T47D (cell line): ENCODE measurements around the gene MTA2.

Experiments used
- DNase-seq, 2 experiments: peaks; one replicate each; pipeline versions ENCODE4 v3.0.0 to v3.0.0-alpha.2; 2011 to 2012; ENCODE audit warnings: low read depth in 1 of 2, low spot score in 1 of 2
- JUND ChIP-seq: IDR thresholded peaks from 2 replicates; pipeline ENCODE4 v1.6.1; 2012; ENCODE audit warnings: low read depth
- in situ Hi-C: cut with HindIII; loops from 2 replicates; pipeline ENCODE4 v1.10.0; 2016; ENCODE audit warnings: low sequenced_read_pairs, low pct_unique_long_range_greater_than_20kb

The MTA2 gene

DNA sequence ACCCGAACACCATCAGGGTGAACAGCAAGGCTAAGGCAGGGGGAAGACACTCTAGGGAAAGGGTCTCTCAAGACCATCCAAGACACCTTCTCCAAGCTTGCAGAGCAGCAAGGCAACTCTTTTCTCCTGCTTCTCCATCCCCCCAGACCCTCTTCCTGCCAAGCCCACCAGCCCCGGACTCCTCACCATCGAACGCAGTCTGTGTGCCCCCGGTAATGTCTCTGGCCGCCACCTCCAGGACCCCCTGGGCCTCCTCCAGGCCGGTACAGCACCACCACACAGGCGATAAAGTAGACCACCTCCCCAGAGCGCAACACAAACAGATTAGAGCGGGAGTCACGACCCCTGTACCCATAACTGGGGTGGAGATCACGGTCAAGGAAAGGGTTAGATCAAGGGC, 7.1 kb upstream of the MTA2 start:
- TF ChIP-seq JUND: no peak
- in situ Hi-C loops: no loop called here

DNA sequence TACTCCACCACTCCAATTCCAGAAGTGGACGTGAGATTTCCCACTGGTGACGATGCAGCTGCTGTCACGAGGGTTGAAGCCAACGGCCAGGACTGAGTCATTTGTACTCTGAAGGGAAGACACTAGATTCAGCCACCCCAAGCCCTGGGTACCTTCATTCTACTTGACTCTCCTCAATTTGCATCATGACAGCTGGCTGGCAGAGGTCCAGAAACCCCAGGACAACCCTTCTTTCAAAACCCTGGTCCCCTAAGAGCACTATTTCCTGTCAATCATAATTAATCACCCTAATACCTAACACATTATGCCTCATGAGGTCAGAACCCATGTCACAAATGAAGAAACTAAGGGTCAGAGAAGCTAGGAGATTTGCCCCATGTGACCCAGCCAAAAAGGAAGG, 6.0 kb upstream of the MTA2 start:
- no peak for TF ChIP-seq JUND
- in situ Hi-C loops: no loop called here
- no peak for DNase-seq

More for the DNA sequence above, 7.1 kb upstream of the MTA2 start:
- DNase-seq: no peak

DNA sequence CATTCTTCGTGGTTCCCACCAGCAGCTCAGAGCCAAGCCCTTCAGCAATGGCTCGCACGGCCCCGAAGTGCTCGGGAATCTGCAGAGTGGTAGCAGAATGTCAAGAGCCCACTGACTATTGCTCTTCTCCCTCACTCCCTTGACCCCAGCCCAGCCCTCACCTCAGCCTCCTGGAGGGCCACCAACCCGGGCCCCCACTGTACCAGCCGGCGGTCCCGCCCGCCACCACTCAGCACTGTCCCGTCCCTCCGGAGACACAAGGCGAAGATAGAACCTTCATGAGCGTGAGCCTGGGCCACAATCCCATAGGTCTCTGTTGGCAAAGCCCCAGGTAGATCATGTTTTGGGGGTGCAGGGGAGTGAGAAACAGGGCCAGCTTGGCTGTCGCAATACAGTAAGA, 4.2 kb upstream of the MTA2 start:
- in situ Hi-C loops: no loop called here
- no peak for DNase-seq
- no peak for TF ChIP-seq JUND

DNA sequence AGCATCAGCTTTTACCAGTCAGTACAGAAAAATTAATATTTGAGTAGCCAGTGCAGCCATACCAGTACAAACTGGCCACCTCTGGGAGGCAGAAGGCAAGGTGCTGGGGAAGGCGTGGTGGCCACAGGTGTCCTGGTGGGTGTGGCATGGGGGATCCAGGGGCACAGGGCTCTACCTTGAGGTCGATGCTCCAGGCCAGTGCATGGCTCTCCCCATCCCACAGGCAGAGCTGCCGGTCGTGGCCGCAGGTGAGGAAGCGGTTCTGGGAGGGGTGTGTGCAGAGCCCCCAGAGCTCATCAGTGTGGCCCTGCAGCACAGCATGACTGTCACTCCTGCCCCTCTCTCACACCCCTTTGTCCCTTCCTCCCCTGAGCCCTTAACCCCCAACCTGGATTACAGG, 3.8 kb upstream of the MTA2 start:
- no peak for TF ChIP-seq JUND
- no peak for DNase-seq
- in situ Hi-C loops: no loop called here

DNA sequence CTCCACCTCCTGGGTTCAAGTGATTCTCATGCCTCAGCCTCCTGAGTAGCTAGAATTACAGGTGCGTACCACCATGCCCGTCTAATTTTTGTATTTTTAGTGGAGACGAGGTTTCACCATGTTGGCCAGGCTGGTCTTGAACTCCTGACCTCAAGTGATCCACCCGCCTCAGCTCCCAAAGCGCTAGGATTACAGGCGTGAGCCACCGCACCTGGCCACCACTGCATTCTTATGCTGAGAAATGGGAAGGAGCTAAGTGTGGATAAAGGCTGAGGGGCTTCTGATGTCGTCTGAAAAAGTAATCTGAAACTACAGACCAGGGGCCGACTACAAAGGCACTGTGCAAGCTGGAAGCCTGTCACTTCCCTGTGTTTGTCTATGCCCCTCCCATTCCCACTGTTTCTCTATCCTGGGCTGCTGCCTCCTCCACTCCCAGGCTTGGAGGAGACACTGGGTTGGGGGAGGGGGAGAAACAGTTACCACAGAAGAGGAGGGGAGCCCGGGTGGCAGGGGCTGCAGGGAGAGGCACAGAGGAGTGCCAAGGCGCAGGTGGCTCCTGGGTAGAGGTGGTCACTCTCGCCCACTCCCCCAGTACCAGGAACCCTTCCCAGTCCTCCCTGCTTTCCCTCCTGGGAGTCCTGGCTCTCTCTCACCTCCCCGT, 2.9 kb upstream of the MTA2 start:
- TF ChIP-seq JUND: no peak
- in situ Hi-C loops: no loop called here
- DNase-seq: no peak

DNA sequence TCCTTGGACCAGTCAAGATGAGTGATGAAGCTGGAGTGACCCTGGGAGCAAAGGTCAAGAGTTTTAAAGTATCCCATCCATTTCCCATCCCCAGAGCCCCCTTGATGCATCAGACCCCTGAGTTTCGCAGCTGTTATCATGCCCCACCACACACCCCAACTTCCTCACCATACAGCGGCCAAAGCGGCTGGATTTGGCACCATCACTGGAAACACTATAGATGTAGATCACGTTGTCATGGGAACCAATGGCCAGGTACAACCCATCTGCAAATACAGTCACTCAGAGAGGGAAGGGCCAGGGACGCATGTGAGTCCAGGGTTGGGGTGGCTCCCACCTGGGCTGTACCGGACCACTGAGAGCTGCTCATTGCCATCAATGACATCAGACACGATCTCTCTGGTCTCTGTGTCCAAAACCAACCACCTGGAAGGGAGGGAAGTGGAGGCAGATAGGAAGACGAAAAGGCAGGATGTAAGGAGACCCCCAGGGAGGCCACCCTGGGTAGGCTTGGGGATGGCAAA, 2.2 kb upstream of the MTA2 start:
- in situ Hi-C loops: no loop called here
- peak in 1 of 2 experiments; percentile 35 for DNase-seq
- no peak for TF ChIP-seq JUND

DNA sequence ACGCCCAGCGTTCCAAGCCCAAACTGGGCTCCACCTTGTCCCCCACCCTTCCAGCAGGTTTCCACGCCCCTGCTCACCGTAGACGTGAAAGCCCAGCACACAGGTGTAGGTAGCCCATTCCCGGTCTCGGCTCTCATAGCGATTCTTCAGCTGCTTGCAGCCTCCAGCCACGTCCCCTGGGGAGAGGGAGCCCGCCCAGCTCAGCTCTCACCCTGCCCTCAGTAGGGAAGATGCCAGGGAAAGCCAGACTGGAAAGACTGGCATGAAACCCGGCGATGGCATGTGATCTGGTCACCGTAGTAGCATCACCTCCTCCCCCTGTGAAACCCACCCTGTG, 1.4 kb upstream of the MTA2 start:
- TF ChIP-seq JUND: no peak
- in situ Hi-C loops: no loop called here
- DNase-seq: no peak

DNA sequence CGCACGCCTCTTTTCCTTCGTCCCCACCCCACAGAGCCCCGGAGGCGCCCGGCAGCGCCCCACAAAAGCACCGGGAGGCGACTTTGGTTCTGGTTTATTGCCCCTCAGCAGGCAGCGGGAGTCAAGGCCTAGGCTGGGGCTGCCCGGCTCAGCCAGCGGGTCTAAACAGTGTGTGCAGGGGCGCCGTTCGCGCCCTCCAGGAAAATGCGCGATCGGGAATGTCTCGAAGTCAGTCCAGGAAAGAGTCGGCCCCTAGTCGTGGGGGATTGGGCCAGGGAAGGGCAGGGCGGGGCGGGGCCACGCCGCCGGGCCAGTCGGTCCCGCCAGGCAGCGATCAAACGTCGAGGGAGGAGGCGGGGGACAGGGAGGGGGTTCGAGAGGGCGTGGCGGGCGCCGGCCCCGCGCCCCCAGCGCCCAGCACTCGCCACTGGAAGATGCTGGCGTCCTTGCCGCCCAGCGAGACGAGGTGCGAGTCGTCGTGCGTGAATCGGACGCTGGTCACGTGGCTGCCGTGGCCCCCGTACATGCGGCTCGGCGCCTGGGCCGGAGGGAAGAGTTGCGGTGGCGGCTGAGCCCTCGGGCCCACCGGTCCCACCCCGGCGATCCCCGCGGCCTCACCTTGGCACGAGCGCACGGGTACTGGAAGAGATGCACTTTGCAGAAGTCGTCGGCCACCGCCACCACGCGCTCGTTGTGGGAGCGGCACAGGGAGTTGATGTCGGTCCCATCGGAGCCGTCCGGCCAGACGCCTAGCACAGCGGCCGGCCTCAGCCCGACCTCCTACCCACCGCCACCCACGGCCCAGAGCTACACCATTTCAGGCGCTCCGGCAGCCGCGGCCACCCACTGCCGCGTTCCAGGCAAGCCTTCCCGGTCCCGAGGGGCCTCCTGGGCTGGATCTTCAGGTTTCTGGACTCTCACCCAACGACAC, 741 bp upstream of the MTA2 start:
- in situ Hi-C loops: no loop called here
- no peak for DNase-seq
- no peak for TF ChIP-seq JUND

DNA sequence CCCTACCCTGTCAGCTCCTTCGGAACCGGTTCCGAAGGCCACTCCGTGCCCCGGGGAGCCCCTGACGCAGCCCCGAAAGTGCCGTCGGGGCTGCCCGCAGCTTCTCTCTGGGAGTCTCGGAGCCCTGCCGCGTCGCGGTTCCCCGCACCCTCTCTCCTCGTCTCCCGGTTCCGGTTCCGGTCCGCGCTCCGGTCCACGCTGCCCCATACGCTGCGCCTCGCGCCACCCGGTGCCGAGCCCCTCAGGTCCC, 618 bp downstream of the MTA2 start:
- peak; percentile 47 to 54 for DNase-seq
- in situ Hi-C loops: no loop called here
- no peak for TF ChIP-seq JUND

DNA sequence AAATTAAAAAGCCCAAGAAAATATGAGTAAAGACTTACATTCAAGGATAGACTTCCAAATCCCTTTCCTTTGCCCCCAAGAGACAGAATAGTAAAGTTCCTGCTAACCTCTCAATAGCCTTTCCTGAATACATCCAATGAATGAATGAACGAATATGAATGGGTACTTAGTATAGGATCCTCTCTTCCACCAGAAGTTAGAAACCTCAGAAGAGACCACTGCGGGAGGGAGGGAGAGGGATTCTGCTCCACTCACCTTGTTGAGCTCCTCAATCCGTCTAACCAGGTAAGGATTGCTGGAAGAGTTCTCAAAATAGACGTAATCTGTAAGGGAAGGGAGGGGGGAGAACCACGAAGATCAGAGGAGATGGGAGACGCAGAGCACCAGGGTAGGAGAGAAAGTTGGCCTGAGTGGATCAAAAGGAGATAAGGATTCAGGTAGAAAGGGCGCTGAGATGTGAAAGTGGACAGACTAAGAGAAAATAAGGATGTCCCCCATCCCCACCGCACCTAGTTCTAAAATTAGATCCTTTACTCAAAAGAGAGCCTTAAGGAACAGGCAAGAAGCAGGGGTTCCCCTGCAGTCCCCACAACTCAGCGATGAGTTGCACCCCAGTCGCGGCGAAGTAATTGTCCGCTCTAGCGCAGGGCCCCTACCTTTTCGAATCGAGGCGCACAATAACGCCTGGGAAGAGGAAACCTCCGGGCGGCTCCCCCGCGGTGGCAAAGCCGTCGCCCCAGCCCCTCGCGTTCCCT, 1.1 kb downstream of the MTA2 start:
- DNase-seq: no peak
- no peak for TF ChIP-seq JUND
- in situ Hi-C loops: no loop called here

DNA sequence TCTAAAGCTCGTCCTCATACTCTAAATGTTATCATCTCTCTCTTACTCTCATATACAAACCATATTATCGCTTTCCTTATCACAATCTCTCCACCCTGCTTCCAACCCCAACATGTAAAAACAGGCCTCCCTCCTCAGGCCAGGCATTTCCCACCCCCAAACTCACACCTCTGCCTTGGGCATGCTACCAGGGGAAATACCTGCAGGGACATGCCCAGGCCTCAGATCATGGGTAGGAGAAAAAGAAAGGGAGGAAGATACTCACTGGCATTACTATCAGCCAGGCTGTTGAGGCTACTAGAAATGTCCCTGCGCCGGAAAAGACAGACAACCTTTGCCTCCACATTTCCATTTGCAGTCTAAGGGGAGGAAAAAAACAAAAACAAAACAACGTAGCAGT, 1.8 kb downstream of the MTA2 start:
- no peak for DNase-seq
- in situ Hi-C loops: no loop called here
- TF ChIP-seq JUND: no peak

DNA sequence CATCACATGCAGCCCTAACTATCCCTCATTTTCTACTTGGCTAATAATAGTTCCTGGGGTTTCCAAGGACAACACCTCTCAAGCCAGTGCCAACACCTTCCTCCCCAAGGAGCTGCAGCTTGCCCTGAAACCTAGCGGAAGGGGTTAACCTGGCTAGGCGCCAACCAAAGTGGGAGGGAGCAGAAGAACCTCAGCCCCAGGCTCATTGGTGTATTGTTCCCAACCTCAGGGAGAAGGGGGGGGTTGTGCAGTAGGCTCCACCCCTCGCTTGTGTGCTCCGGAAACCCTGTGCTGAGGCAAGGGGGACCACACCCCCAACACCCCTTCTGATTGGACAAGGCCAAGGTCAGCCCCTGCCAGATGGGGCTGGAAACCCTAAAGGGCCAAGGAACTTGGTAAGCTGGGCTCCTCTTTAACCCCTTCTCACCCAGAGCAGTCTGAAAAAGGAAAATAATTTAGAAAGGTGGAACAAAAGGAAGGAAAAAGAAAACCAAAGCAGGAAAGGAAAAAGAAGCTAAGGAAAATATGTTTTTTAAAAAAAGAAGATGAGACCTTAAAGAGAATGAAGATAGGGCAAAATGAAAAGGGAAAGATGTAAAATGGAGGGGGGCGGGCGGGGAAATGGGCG, 2.5 kb downstream of the MTA2 start:
- in situ Hi-C loops: no loop called here
- DNase-seq: peak; percentile 91 to 100
- no peak for TF ChIP-seq JUND

DNA sequence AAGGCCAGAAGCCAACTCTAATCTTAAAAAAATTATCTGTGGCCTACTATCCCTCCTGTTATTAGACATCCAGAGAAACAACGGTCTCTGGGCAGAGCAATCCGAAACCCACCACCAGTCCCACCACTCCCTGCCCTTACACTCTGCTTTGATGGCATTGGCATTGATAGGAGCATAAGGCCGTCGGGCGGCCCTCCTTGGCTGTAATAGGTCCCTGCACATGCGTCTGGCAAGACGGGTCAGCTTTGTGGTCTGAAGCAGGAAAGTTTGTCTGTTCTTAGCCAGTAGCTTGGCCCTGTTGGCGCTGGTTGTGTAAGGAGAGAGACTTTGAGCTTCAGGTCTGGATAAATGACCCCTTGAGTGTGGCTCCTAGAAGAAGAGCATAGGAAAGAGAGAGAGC, 6.5 kb downstream of the MTA2 start:
- TF ChIP-seq JUND: no peak
- in situ Hi-C loops: no loop called here
- no peak for DNase-seq
